Thyroid gland (tissue), 4 donors: ENCODE measurements around the gene DENND1A.

Source experiments
- POLR2A ChIP-seq, 2 donors: fragments of 450-650 bp; IDR thresholded peaks; one replicate each; pipeline ENCODE4 v1.6.1; 2017; ENCODE audit warnings: antibody characterized with exemption in 2 of 2, mild to moderate bottlenecking in 2 of 2, moderate library complexity in 1 of 2
- TF ChIP-seq, protein P1 (sequence below), 6 experiments: fragments of 200-600 bp in 3 of 6; fragments of 450-650 bp in 3 of 6; sonication (generic) in 3 of 6; IDR thresholded peaks; one replicate each; pipeline ENCODE4 v1.5.1; 2016 to 2019; ENCODE audit warnings: antibody characterized with exemption in 6 of 6, mild to moderate bottlenecking in 2 of 6, inconsistent platforms in 1 of 6, moderate library complexity in 1 of 6

GRCh38 chr9:123792501-123792900 is 137.4 kb downstream of the DENND1A start:
- TF ChIP-seq, protein P1, sequence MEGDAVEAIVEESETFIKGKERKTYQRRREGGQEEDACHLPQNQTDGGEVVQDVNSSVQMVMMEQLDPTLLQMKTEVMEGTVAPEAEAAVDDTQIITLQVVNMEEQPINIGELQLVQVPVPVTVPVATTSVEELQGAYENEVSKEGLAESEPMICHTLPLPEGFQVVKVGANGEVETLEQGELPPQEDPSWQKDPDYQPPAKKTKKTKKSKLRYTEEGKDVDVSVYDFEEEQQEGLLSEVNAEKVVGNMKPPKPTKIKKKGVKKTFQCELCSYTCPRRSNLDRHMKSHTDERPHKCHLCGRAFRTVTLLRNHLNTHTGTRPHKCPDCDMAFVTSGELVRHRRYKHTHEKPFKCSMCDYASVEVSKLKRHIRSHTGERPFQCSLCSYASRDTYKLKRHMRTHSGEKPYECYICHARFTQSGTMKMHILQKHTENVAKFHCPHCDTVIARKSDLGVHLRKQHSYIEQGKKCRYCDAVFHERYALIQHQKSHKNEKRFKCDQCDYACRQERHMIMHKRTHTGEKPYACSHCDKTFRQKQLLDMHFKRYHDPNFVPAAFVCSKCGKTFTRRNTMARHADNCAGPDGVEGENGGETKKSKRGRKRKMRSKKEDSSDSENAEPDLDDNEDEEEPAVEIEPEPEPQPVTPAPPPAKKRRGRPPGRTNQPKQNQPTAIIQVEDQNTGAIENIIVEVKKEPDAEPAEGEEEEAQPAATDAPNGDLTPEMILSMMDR (IDR thresholded peaks at IDR 0.05), result no peak
- TF ChIP-seq POLR2A (IDR thresholded peaks at IDR 0.05), result no peak
